SIG-M5 (cell line): ENCODE data around the gene PAPLN.

Source experiments
- DNase-seq: peaks from one replicate; lab custom pipeline; 2025; lab: John Stamatoyannopoulos, UW

PAPLN gene

DNA sequence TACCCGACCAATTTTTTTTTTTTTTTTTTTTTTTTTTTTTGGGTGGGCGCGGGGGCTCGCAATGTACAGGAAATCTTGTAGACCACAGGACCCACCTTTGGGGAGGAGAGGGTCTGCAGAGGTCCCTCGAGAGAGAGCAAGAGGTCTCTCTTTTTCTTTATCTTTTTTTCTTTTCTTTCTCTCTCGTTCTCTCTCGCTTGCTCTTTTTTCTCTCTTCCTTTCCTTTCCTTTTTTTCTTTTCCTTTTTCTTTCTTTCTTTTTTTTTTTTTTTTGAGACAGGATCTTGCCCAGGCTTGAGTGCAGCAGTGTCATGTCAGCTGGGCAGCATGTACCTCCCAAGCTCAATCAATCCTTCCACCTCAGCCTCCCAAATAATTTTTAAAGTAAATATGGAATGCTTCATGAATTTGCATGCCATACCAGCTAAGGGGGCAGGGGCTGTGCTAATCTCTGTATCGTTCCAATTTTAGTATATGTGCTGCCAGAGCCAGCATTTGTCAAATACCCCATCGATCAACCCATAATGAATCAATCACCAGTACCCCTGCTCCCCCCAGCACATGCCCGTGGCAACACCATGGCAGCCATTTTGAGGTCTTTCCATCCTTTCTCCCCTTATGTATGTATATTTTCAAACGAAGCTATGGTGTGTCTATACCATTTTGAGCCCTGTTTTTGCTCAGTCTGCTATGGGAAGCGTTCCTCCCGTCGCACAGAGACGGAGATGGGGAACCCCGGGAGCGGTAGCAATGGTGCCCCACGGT lies 9.3 kb downstream of the PAPLN start:
- no peak for DNase-seq

DNA sequence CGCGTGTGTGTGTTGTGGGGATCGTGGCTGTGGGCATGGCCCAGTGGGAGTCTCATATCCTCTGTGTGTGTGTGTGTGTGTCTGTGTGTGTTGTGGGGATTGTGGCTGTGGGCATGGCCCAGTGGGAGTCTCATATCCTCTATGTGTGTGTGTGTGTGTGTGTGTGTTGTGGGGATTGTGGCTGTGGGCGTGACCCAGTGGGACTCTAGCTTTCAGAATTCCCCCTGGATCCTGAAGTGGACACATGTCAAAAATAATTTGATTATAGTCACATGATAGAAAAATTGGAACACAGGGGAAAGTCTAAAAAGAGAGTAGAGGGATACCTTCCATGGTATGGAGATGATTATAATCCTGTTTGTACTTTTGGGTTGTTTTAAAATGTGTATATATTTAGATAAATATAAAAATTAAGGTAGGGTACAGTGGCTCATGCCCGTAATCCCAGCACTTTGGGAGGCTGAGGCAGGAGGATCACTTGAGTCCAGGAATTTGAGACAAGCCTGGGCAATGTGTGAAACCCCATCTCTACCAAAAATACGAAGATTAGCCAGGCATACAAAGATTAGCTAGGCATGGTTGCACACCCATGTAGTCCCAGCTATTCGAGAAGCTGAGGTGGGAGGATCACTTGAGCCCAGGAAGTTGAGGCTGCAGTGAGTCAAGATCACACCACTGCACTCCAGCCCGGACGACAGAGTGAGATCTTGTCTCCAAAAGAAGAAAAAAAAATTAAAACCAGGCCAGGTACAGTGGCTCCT lies 11.0 kb downstream of the PAPLN start:
- no peak for DNase-seq

DNA sequence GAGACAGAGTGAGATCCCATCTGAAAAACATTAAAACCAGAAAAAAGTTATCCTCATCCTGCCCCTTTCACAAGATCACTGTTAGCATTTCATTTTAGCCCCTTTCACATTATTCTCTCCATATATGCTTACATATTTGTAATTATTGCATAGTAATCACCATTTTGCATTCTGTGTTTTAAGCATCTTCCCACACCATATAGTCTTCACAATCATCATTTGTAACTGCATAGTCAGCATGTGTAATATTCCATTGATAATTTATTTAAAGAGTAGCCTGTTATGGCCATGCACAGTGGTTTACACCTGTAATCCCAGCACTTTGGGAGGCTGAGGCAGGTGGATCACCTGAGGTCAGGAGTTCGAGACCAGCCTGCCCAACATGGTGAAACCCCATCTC lies 11.8 kb downstream of the PAPLN start:
- no peak for DNase-seq

DNA sequence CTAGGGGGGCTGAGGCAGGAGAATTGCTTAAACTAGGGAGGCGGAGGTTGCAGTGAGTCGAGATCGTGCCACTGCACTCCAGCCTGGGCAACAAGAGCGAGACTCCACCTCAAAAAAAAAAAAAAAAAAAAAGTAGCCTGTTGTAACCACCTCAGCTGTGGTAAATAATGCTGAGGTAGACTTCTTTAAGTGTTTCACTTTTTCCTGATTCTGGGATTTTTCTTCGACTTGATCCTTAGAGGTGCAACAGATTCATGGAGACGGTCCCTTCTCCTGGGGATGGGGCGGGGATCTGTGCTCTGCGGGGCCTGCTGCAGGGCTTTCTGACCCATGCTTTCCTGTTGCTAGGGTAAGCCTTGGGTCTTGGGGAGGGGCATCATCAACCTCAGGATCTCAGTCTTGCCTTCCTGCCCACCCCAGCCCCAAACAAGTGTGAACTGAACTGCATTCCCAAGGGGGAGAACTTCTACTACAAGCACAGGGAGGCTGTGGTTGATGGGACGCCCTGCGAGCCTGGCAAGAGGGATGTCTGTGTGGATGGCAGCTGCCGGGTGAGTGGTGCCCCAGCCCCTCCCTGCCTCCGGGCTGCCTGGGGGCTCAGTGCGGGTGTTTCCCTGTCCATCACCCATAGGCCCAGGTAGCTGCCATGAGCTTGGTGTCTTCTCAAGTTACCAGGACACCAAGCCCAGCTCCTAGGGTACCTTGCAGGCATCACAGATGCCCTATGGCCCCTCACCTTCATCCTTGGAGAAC lies 12.4 kb downstream of the PAPLN start:
- no peak for DNase-seq

DNA sequence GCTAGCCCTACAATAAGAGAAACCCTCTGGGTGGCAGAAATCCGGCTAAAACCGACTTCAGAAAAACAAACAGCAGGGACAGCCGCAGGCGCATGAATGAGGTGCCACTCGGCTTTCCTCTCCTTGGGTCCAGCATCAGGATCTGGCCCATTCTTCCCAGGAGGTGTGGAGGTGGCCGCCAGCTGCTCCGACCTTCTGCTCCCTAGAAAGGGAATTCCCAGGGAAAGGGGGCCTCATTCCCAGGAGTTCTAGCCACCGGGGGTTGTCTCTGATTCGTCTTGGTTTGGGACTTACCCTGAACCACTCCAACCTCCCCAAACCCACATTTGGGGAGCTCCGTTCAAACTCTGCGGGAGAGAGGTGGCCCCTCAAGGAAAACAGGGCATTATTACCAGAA lies 13.0 kb downstream of the PAPLN start:
- no peak for DNase-seq

DNA sequence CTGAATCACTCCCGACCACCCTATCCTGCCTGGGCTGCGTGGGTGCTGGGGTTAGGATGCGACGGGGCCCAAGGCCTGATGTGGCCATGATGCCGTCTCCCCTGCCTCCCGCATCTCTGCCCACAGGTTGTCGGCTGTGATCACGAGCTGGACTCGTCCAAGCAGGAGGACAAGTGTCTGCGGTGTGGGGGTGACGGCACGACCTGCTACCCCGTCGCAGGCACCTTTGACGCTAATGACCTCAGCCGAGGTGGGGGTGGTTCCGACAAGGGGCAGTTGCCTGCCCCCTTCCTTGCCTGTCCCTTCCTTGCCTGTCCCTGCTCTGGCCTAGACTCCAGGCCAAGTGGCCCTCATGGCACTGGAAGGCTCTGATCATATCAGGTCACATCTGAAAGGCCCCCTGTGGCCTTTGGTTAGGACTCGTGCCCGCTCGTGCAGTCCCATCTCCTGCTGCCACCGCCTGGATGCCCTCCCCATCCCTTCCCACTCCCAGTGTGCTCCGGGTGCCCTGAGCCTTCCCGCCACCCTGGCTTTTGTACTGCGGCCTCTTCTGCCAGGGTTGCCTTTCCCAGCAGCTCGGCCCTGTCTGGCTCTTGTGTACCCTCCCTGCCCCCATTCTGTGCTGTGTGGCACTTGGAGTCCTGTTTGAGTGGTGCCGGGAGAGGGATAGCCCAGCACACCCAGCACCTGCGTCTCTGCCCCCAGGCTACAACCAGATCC lies 13.6 kb downstream of the PAPLN start:
- DNase-seq, result no peak

DNA sequence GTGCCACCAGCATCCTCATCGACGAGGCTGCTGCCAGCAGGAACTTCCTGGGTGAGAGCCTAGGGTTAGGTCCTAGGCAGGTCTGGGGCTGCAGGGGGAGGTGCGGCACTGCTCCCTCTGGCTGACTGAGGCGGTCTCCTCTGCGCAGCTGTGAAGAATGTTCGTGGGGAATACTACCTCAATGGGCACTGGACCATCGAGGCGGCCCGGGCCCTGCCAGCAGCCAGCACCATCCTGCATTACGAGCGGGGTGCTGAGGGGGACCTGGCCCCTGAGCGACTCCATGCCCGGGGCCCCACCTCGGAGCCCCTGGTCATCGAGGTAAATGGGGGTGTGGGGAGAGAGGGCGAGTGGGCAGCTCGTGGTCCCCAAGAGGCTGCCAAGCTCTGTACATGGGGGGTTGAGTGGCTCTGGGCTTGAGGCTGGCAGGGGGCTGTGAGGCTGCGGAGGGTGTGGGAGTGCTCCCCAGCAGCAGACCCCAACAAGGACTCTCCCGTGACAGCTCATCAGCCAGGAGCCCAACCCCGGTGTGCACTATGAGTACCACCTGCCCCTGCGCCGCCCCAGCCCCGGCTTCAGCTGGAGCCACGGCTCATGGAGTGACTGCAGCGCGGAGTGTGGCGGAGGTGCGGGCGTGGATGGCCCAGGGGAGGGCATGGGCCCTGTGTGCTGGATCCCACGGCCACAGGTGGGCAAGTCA lies 14.4 kb downstream of the PAPLN start:
- DNase-seq, result no peak

DNA sequence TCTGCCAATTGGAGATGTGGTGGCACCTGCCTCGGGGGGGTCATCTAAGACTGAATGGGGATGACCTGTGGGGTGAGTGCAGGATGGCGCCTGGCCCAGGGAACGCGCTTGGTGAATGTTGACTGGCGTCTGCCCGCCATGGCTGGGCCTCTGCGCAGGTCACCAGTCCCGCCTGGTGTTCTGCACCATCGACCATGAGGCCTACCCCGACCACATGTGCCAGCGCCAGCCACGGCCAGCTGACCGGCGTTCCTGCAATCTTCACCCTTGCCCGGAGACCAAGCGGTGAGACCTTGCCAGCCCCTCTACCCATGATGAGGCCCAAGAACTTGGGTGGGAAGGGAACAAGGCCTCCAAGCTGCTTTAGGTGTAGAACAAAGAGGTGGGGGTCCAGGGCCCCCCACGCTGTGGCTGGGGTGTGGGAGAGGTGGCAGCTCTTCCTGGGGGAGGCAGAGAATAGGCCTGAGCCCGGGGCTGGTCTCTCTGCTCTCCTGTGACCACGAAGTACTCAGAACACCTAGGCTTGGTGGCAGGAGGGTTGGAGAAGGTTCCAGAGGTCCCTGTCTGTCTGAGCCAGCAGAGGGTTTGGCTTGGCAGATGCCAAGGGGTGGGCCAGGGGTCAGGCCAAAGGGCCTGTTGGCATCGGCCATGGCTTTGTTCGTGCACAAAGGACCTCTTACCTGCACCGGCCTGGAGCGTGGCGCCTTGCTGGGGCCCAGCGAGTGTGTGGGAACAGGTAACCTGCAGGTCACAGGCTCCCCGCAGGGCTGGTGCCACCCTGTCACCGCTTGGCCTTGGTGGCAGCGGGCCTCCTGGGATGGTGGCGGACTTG lies 15.4 kb downstream of the PAPLN start:
- DNase-seq, result no peak

DNA sequence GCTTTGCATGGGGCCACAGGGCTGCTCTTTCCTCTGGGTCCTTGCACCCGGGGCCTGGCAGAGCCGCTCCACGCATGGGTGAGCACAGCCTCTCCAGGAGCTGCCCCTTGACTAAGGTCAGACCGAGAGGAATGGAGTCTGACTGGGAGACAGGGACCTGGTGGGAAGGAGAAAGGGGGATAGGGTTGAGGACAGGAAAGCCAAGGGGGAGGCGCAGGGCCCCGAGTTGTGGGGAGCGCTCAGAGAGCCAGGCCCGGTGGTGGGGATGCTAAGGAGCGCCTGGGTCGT lies 16.0 kb downstream of the PAPLN start:
- no peak for DNase-seq

DNA sequence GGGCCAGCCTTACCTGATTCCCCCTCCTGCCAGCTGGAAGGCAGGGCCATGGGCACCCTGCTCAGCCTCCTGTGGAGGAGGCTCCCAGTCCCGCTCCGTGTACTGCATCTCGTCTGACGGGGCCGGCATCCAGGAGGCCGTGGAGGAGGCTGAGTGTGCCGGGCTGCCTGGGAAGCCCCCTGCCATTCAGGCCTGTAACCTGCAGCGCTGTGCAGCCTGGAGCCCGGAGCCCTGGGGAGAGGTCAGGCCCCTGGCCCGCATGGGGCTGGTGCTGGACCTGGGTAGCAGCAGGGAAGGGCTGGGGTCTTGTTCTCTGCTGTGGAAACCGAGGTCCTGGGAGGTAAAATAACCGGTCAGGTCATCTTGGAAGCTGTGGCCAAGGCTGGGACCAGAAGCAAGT lies 16.4 kb downstream of the PAPLN start:
- no peak for DNase-seq

DNA sequence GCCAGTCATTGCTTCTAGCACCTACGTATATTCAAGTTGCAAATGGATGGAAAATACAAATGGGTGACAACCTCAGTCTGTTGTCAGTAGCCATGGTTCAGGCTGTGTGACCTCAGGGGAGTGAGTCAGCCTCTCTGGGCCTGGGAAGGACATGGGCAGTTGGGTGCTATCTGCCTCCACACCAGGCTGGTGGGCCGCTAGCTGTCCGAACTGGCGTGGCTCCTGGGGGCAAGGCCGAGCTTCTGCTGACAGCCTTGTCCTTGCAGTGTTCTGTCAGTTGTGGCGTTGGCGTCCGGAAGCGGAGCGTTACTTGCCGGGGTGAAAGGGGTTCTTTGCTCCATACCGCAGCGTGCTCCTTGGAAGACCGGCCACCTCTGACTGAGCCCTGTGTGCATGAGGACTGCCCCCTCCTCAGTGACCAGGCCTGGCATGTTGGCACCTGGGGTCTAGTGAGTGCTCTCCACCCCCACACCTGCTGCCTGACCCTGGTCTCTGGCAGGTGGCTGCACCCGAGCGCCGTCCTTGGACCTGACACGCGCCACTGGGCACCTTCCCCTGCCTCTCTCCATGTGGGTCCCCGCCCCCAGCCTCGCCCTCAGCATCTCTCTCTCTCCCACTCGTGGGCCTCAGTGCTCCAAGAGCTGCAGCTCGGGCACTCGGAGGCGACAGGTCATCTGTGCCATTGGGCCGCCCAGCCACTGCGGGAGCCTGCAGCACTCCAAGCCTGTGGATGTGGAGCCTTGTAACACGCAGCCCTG lies 17.1 kb downstream of the PAPLN start:
- DNase-seq, result no peak

DNA sequence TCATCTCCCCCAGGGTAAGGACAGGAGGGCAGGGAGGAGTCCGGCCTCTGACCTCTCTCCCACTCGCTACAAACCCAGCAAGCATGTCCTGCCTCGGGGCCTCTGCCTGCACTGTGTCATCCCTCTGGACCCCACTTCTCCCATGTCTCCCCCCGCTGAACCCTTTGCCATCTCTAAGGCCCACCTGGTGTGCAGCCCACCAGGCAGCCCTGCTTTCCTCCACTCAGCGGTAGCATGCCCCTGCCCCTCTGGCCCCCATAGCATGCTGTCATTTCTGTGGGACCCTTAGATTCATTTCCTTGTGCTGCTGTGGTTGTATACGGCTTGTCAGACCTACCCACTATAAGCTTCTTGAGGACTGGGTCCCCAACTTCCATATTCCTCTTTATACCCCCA lies 17.7 kb downstream of the PAPLN start:
- no peak for DNase-seq

DNA sequence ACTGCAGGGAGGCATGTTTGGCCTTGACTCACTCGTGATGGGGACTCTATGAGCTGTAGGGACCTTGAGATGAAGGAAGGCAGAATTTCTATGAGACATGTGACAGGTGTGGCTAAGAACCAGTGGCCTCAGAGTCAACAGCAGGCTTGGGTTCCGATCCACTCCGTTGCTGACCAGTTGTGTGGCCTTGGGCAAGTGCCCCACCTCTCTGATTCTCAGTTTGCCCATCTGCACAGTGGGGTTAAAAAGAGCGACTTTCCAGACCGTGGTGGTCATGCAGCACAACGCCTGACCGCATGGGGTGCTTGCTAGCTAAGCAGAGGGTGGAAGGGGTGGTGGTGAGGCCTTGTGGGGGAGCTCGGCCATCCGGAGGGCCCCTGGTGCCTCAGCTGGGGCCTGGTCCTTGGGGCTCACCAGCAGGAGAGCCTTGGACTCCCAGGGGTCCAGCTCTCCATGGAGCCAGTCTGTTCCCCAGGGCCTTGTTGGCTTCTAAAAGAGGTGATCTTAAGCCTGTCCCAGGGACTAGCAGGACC lies 18.5 kb downstream of the PAPLN start:
- DNase-seq, result no peak

DNA sequence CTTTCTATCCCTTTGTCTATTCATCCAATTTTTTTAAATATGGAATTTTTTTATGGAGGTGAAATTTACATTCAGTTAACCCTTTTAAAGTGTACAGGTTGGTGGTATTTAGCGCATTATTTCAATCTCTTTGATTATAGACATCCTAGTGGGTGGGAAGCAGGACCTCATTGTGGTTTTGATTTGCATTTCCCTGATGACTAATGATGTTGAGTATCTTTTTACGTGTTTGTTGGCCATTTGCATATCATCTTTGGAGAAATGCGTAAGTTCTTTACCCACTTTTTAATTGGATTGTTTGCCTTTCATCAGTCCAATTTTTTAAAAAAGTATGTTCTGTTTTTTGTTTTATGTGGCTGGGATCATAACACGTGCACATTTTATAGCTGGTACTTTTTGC lies 20.8 kb downstream of the PAPLN start:
- no peak for DNase-seq

DNA sequence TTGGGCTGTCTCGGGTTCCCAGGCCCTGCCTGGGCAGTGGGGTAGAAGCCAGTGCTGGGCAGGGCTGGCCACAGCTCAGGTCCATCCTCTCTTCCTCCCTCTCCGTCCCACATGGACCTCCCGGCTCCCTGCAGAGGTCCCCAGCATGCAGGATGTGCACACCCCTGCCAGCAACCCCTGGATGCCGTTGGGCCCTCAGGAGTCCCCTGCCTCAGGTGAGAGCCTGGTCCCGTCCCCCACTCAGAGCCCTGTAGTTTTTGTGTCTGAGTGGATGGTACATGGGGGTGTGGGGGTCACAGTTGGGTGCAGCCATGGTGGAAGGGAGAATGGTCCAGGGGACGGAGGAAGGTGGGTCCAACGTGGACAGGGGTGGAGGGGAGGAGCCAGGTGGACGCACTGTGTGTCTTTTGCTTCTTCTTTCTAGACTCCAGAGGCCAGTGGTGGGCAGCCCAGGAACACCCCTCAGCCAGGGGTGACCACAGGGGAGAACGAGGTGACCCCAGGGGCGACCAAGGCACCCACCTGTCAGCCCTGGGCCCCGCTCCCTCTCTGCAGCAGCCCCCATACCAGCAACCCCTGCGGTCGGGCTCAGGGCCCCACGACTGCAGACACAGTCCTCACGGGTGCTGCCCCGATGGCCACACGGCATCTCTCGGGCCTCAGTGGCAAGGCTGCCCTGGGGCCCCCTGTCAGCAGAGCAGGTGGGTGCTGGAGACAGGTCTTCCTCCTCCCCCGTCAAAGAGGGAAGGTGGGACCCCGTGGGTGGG lies 21.7 kb downstream of the PAPLN start:
- no peak for DNase-seq

DNA sequence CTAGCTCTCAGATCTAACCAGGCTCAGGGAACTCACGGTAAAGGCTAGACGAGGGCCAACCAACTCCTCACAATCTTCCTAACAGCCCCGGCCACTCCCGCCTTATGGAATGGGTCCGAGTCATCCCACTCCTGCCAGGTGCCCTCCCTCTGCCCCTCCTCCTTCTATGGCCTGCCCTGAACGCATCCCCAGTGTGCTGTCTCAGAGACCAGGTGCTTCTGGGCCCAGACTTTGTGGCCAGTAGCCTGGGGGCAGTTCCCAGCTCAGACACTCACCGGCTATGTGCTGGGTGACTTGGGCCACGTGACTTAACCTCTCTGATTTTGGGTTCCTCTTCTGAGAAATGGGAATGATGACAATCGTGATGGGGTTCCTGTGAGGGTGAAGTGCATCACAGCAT lies 22.5 kb downstream of the PAPLN start:
- DNase-seq, result no peak

DNA sequence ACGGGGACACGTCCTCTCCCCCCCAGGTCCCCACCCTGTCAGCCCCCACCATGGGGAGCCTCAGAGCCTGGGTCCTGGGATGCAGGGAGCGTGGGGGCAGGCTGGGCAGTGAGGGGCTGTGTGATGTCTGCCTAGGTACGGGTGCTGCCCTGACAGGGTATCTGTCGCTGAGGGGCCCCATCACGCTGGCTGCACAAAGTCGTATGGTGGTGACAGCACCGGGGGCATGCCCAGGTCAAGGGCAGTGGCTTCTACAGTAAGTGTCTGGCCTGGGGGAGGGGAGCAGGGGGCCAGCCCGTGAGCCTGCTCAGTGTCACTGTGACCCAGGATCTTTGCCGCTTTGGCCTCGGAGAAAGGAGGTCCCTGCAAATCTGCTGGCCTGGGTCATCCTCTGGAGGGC lies 23.3 kb downstream of the PAPLN start:
- DNase-seq, result no peak

DNA sequence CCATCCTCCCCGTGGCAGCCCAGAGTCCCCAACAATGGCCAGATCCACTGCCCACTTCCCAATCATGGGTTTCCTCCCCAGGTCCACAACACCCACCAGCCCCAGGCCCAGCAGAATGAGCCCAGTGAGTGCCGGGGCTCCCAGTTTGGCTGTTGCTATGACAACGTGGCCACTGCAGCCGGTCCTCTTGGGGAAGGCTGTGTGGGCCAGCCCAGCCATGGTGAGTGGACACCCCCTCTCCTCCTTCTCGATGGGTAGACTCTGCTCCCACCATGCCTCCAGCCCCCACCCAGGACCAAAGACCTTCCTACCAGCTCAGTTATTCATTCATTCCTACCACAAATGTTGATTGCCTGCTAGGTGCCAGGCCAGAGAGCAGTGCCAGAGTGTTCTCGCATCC lies 23.8 kb downstream of the PAPLN start:
- DNase-seq, result no peak
